Hematopoietic multipotent progenitor cell treated with erythropoietin and hydrocortisone succinate and interleukin-3 and kit ligand, for 4 days (in vitro differentiated cells): ENCODE data around the gene MCCD1.
A peak's percentile ranks its signal among the peaks of the same experiment; 100 is the strongest.

Experiments used
- DNase-seq: peaks from one replicate; pipeline ENCODE4 v3.0.0-alpha.2; 2015

The MCCD1 gene

GRCh38 chr6:31544676-31545075 lies 15.9 kb downstream of the MCCD1 start:
- DNase-seq, result no peak

- no peak for DNase-seq
These were observed 16.5 kb downstream of the MCCD1 start for GRCh38 chr6:31545291-31545690.

- DNase-seq, result peak; percentile 94
These were observed 17.7 kb downstream of the MCCD1 start, which contains the start of gene ATP6V1G2 for GRCh38 chr6:31546339-31546957. ATP6V1G2 (minus strand) TSS chr6:31546608; CDS start chr6:31546559, 49 bp downstream.

GRCh38 chr6:31546958-31547726 lies 18.4 kb downstream of the MCCD1 start, which contains the start of gene NFKBIL1:
NFKBIL1 (plus strand) TSS chr6:31547608; CDS start chr6:31547695, 87 bp downstream.
- peak; percentile 99 for DNase-seq

GRCh38 chr6:31547727-31548543 lies 19.2 kb downstream of the MCCD1 start:
- peak; percentile 37 for DNase-seq

GRCh38 chr6:31548544-31548873 lies 19.7 kb downstream of the MCCD1 start:
- DNase-seq, result no peak

- DNase-seq, result peak; percentile 94
These were observed 22.6 kb downstream of the MCCD1 start for GRCh38 chr6:31551371-31551770.

- DNase-seq, result no peak
These were observed 27.5 kb downstream of the MCCD1 start for GRCh38 chr6:31556307-31556706.

- DNase-seq, result no peak
These were observed 28.9 kb downstream of the MCCD1 start for GRCh38 chr6:31557443-31558317.

- DNase-seq, result no peak
These were observed 29.5 kb downstream of the MCCD1 start for GRCh38 chr6:31558318-31558625.

- peak; percentile 95 for DNase-seq
These were observed 30.1 kb downstream of the MCCD1 start for GRCh38 chr6:31558631-31559500.

GRCh38 chr6:31559606-31559957 lies 30.8 kb downstream of the MCCD1 start:
- no peak for DNase-seq

GRCh38 chr6:31559958-31560696 lies 31.4 kb downstream of the MCCD1 start:
- peak; percentile 91 for DNase-seq

GRCh38 chr6:31560697-31561058 lies 31.9 kb downstream of the MCCD1 start:
- no peak for DNase-seq

- no peak for DNase-seq
These were observed 39.0 kb downstream of the MCCD1 start for GRCh38 chr6:31567531-31568370.

- no peak for DNase-seq
These were observed 39.8 kb downstream of the MCCD1 start for GRCh38 chr6:31568537-31568961.

- DNase-seq, result no peak
These were observed 41.2 kb downstream of the MCCD1 start for GRCh38 chr6:31569861-31570536.

- no peak for DNase-seq
These were observed 43.5 kb downstream of the MCCD1 start, which contains the start of gene LTA for GRCh38 chr6:31572041-31572911. LTA (plus strand) TSS chr6:31572289; CDS start chr6:31572743, 454 bp downstream.
